SK-N-SH (cell line): ENCODE results near the gene COLQ. TPM values are rescaled to one million over a fixed set of nuclear protein-coding genes. Genes with fewer than 3 reads are reported as not detected.
A peak's percentile ranks its signal among the peaks of the same experiment; 100 is the strongest.

Experiments used
- CTCF ChIA-PET: fragments of 300-600, 350-600 bp; formaldehyde crosslinking; extraction: SDS; loops from one replicate; lab custom pipeline; 2021; lab: Yijun Ruan, JAX
- POLR2A ChIA-PET: fragments of 350-600 bp; sonication (Branson Sonifier 250); formaldehyde crosslinking; extraction: SDS; loops from one replicate; lab custom pipeline; 2020; ENCODE audit warnings: antibody characterized with exemption, inconsistent platforms; lab: Yijun Ruan, JAX
- DNase-seq: peaks from one replicate; pipeline ENCODE4 v3.0.0; 2012
- H2AFZ ChIP-seq: fragments of 200-600 bp; sonication (generic); 2 replicates; pipeline ENCODE4 v1.8.1; 2016; ENCODE audit warnings: antibody characterized with exemption, mild to moderate bottlenecking, low read depth
- H3F3A ChIP-seq: fragments of 200-600 bp; sonication (generic); replicated peaks from 2 replicates; pipeline ENCODE3; 2016; ENCODE audit warnings: antibody characterized with exemption, mild to moderate bottlenecking; ENCODE audit not compliant: insufficient read depth
- H3K27ac ChIP-seq, 2 experiments: fragments of 200-500 bp in 1 of 2; fragments of 200-600 bp in 1 of 2; sonication (Bioruptor generic) in 1 of 2; sonication (generic), shearing (Covaris generic) in 1 of 2; 2 replicates each; pipeline versions ENCODE4 v1.5.1 to v1.6.1; 2014 to 2016; ENCODE audit warnings: low read depth in 2 of 2, inconsistent platforms in 1 of 2, low read length in 1 of 2, mild to moderate bottlenecking in 1 of 2, mixed read lengths in 1 of 2
- H3K27me3 ChIP-seq: fragments of 200-600 bp; sonication (generic), shearing (Covaris generic); 2 replicates; pipeline ENCODE4 v1.6.1; 2016; ENCODE audit warnings: mixed run types; ENCODE audit not compliant: insufficient read depth
- H3K36me3 ChIP-seq, 2 experiments: fragments of 200-500 bp in 1 of 2; fragments of 200-600 bp in 1 of 2; sonication (Bioruptor generic) in 1 of 2; sonication (generic) in 1 of 2; replicated peaks in 1 of 2; 2 replicates each; pipeline versions ENCODE3 to v1.5.1; 2014 to 2016; ENCODE audit warnings: low read length in 1 of 2, mild to moderate bottlenecking in 1 of 2; ENCODE audit not compliant: insufficient read depth in 2 of 2, control insufficient read depth in 1 of 2
- H3K4me1 ChIP-seq, 2 experiments: fragments of 200-500 bp in 1 of 2; fragments of 200-600 bp in 1 of 2; sonication (Bioruptor generic) in 1 of 2; sonication (generic), shearing (Covaris generic) in 1 of 2; 2 replicates each; pipeline versions ENCODE4 v1.5.1 to v1.6.1; 2014 to 2016; ENCODE audit warnings: low read depth in 1 of 2, low read length in 1 of 2, mixed run types in 1 of 2; ENCODE audit not compliant: insufficient read depth in 2 of 2, control insufficient read depth in 1 of 2
- H3K4me2 ChIP-seq: fragments of 200-600 bp; sonication (generic), shearing (Covaris generic); 2 replicates; pipeline ENCODE4 v1.6.1; 2017; ENCODE audit warnings: mixed run types
- H3K4me3 ChIP-seq, 2 experiments: fragments of 200-500 bp in 1 of 2; fragments of 200-600 bp in 1 of 2; sonication (Bioruptor generic) in 1 of 2; sonication (generic), shearing (Covaris generic) in 1 of 2; 2 replicates each; pipeline versions ENCODE4 v1.5.1 to v1.8.1; 2014 to 2016; ENCODE audit warnings: low read depth in 2 of 2, inconsistent platforms in 1 of 2, low read length in 1 of 2, mild to moderate bottlenecking in 1 of 2, mixed read lengths in 1 of 2, moderate library complexity in 1 of 2
- H3K79me2 ChIP-seq: fragments of 200-600 bp; sonication (generic); 2 replicates; pipeline ENCODE4 v1.8.1; 2017; ENCODE audit warnings: mild to moderate bottlenecking; ENCODE audit not compliant: insufficient read depth
- H3K9ac ChIP-seq: fragments of 200-600 bp; sonication (generic); 2 replicates; pipeline ENCODE4 v1.6.1; 2017; ENCODE audit warnings: mixed run types
- H3K9me2 ChIP-seq: fragments of 200-600 bp; sonication (generic); 2 replicates; pipeline ENCODE4 v1.6.1; 2017; ENCODE audit warnings: mixed run types
- H3K9me3 ChIP-seq: fragments of 200-600 bp; sonication (generic); 2 replicates; pipeline ENCODE4 v1.6.1; 2017; ENCODE audit warnings: mixed run types, mild to moderate bottlenecking, moderate library complexity
- H4K20me1 ChIP-seq: fragments of 200-600 bp; sonication (generic); 2 replicates; pipeline ENCODE4 v1.6.1; 2017; ENCODE audit warnings: mild to moderate bottlenecking, mixed run types; ENCODE audit not compliant: insufficient read depth
- CHD2 ChIP-seq: fragments of 150-350 bp; IDR thresholded peaks from 2 replicates; pipeline ENCODE4 v1.6.1; 2018; ENCODE audit warnings: low read length; ENCODE audit not compliant: partially characterized antibody
- EP300 ChIP-seq, 2 experiments: IDR thresholded peaks; 2 replicates each; pipeline versions ENCODE4 v1.4.0 to v1.6.1; 2012; ENCODE audit warnings: borderline replicate concordance in 1 of 2, low read depth in 1 of 2, low read length in 1 of 2
- FOXM1 ChIP-seq: IDR thresholded peaks from 2 replicates; pipeline ENCODE4 v1.4.0; 2012; ENCODE audit warnings: low read depth, mild to moderate bottlenecking
- GABPA ChIP-seq: IDR thresholded peaks from 2 replicates; pipeline ENCODE4 v1.4.0; 2012; ENCODE audit warnings: low read depth, mild to moderate bottlenecking
- JUND ChIP-seq: IDR thresholded peaks from 2 replicates; pipeline ENCODE4 v1.4.0; 2012
- MXI1 ChIP-seq: IDR thresholded peaks from 2 replicates; pipeline ENCODE4 v1.6.1; 2012; ENCODE audit warnings: mild to moderate bottlenecking, low read depth, low read length, improper control_type of control experiment
- SIN3A ChIP-seq: IDR thresholded peaks from 2 replicates; pipeline ENCODE4 v1.6.1; 2012; ENCODE audit warnings: low read depth, mild to moderate bottlenecking, low read length, moderate library complexity, borderline replicate concordance
- WGBS: methylation state at CpG from one replicate; pipeline ENCODE4 v1.1.6; 2017; ENCODE audit warnings: low lambda C conversion rate; 5-methylcytosine and 5-hydroxymethylcytosine counted together
- polyA plus RNA-seq, 3 experiments: library from polyadenylated mRNA; depleted of rRNA; stranded (reverse); fragments of >200 nt; gene quantifications; 2 replicates each; pipeline ENCODE4 v1.2.3, GENCODE V29; 2012

COLQ gene
- polyA plus RNA-seq, 1 of the 3 experiments (the other 2 are of a cell fraction): 1.5 TPM

GRCh38 chr3:15501126-15501525 lies 20.4 kb downstream of the COLQ start:
- H4K20me1 ChIP-seq: no peaks in the 10 kb centered on the region
- peak in 1 of 2 experiments; percentile 45; a peak in 1 of 4 replicates for TF ChIP-seq EP300 (IDR thresholded peaks at IDR 0.05; ENCODE audit: borderline replicate concordance in 1 of 2, low read depth in 1 of 2, low read length in 1 of 2)
- no peak for TF ChIP-seq CHD2
- ChIA-PET POLR2A (interaction anchor here (1.0 kb wide), 1 partner anchor 40 kb away, joined by 3 read pairs; no protein-coding TSS in a partner anchor), CTCF (interaction anchor here (0.8 to 1.4 kb wide), 3 partner anchors 19 to 56 kb away, joined by 3 to 4 read pairs (median 3); no protein-coding TSS in a partner anchor)
- H3K4me2 ChIP-seq: no peak overlapping the region
- H3K27ac ChIP-seq: peak overlapping the region in 1 of 2 experiments; percentile 17; a peak in 1 of 4 replicates
- no peaks in the 10 kb centered on the region for H3K27me3 ChIP-seq
- H3K36me3 ChIP-seq: no peaks in the 10 kb centered on the region
- no peaks in the 10 kb centered on the region for H3F3A ChIP-seq
- H2AFZ ChIP-seq: no peak overlapping the region
- H3K9me3 ChIP-seq: no peaks in the 10 kb centered on the region
- no peak overlapping the region for H3K4me3 ChIP-seq
- H3K9ac ChIP-seq: no peak overlapping the region
- H3K79me2 ChIP-seq: no peaks in the 10 kb centered on the region
- no peaks in the 10 kb centered on the region for H3K9me2 ChIP-seq
- WGBS: 81% methylated on average over 3 of the region's 4 CpGs
- peak; percentile 42 for DNase-seq
- peaks cover 0 to 28% of the 10 kb centered on the region in 2 experiments; a peak in 1 of 4 replicates for H3K4me1 ChIP-seq

GRCh38 chr3:15500107-15500724 lies 21.3 kb downstream of the COLQ start:
- Histone ChIP-seq H3K9me2 (no peaks in the 10 kb centered on the region), H3K79me2 (no peaks in the 10 kb centered on the region), H3F3A (no peaks in the 10 kb centered on the region)
- POLR2A ChIA-PET: interaction anchor here (1.1 kb wide), 1 partner anchor 295 kb away, joined by 4 read pairs; the partner anchor contains the start of gene CAPN7
- no peak for DNase-seq
- no peak for TF ChIP-seq SIN3A
- TF ChIP-seq MXI1: no peak
- TF ChIP-seq JUND: no peak
- TF ChIP-seq FOXM1: no peak
- no peak for TF ChIP-seq GABPA
- TF ChIP-seq, all 33 proteins: peak for 0
- WGBS: 78% methylated on average over 3 of the region's 3 CpGs
- no peak overlapping the region for H3K27ac ChIP-seq
- no peak overlapping the region for H3K9ac ChIP-seq
- CTCF ChIA-PET: interaction anchor here (0.9 to 5.8 kb wide), 6 partner anchors 12 to 56 kb away, joined by 3 to 21 read pairs (median 4); no protein-coding TSS in a partner anchor
- H3K4me2 ChIP-seq: no peak overlapping the region
- H3K4me1 ChIP-seq: peaks cover 0 to 23% of the 10 kb centered on the region in 2 experiments; a peak in 1 of 4 replicates
- no peak overlapping the region for H2AFZ ChIP-seq
- H3K36me3 ChIP-seq: no peaks in the 10 kb centered on the region
- no peaks in the 10 kb centered on the region for H3K9me3 ChIP-seq
- H3K4me3 ChIP-seq: no peak overlapping the region
- no peaks in the 10 kb centered on the region for H4K20me1 ChIP-seq
- H3K27me3 ChIP-seq: no peaks in the 10 kb centered on the region

- no peak for TF ChIP-seq SIN3A
- Histone ChIP-seq H3K36me3 (no peaks in the 10 kb centered on the region), H3K27ac (no peak overlapping the region), H4K20me1 (no peaks in the 10 kb centered on the region), H2AFZ (no peak overlapping the region), H3K4me3 (no peak overlapping the region), H3F3A (no peaks in the 10 kb centered on the region), H3K4me1 (peaks cover 0 to 23% of the 10 kb centered on the region in 2 experiments; a peak in 1 of 4 replicates), H3K9ac (no peak overlapping the region), H3K79me2 (no peaks in the 10 kb centered on the region), H3K4me2 (no peak overlapping the region), H3K9me2 (no peaks in the 10 kb centered on the region), H3K27me3 (no peaks in the 10 kb centered on the region), H3K9me3 (no peaks in the 10 kb centered on the region)
- WGBS: 87% methylated on average over 7 of the region's 7 CpGs
- CTCF ChIA-PET: interaction anchor here (0.9 to 5.8 kb wide), 4 partner anchors 13 to 27 kb away, joined by 3 to 21 read pairs (median 4); no protein-coding TSS in a partner anchor
- no peak for DNase-seq
- POLR2A ChIA-PET: interaction anchor here (1.1 kb wide), 1 partner anchor 294 kb away, joined by 4 read pairs; the partner anchor contains the start of gene CAPN7
Measured at GRCh38 chr3:15499536-15499935, 22.0 kb downstream of the COLQ start.
